Liver (tissue), 9 donors: ENCODE results near the gene RAB35. TPM values are rescaled to one million over a fixed set of nuclear protein-coding genes. Genes with fewer than 3 reads are reported as not detected.
A peak's percentile ranks its signal among the peaks of the same experiment; 100 is the strongest.

Source experiments
- DNase-seq: peaks from one replicate; pipeline ENCODE4 v3.0.0-alpha.2; 2017; ENCODE audit warnings: low spot score
- H3K27ac ChIP-seq, 2 donors: one replicate each; pipeline ENCODE4 v1.7.0; 2013; ENCODE audit warnings: inconsistent platforms in 2 of 2, low read length in 2 of 2, control low read depth in 1 of 2, low read depth in 1 of 2, mild to moderate bottlenecking in 1 of 2
- H3K27me3 ChIP-seq, 4 donors: one replicate each; pipeline versions ENCODE4 v1.6.1 to v1.7.0; 2013; ENCODE audit warnings: low read length in 3 of 4, inconsistent platforms in 1 of 4, mild to moderate bottlenecking in 1 of 4, moderate library complexity in 1 of 4; ENCODE audit not compliant: control insufficient read depth in 4 of 4, insufficient read depth in 4 of 4
- H3K36me3 ChIP-seq, 4 donors: one replicate each; pipeline versions ENCODE4 v1.6.1 to v1.7.0; 2013; ENCODE audit warnings: low read length in 3 of 4, mild to moderate bottlenecking in 3 of 4, low read depth in 1 of 4, moderate library complexity in 1 of 4; ENCODE audit not compliant: control insufficient read depth in 4 of 4, insufficient read depth in 3 of 4
- H3K4me1 ChIP-seq, 4 donors: one replicate each; pipeline versions ENCODE4 v1.6.1 to v1.7.0; 2013; ENCODE audit warnings: low read length in 3 of 4, mild to moderate bottlenecking in 3 of 4, moderate library complexity in 1 of 4; ENCODE audit not compliant: control insufficient read depth in 4 of 4, insufficient read depth in 4 of 4
- H3K4me3 ChIP-seq, 3 donors: one replicate each; pipeline versions ENCODE4 v1.6.1 to v1.7.0; 2013; ENCODE audit warnings: low read length in 3 of 3, control low read depth in 1 of 3, low read depth in 1 of 3, mild to moderate bottlenecking in 1 of 3
- H3K9ac ChIP-seq, 2 donors: one replicate each; pipeline ENCODE4 v1.7.0; 2013; ENCODE audit warnings: low read length in 2 of 2, mild to moderate bottlenecking in 2 of 2, moderate library complexity in 2 of 2, control low read depth in 1 of 2, low read depth in 1 of 2
- H3K9me3 ChIP-seq, 4 donors: one replicate each; pipeline versions ENCODE4 v1.6.1 to v1.7.0; 2013; ENCODE audit warnings: low read length in 3 of 4; ENCODE audit not compliant: control insufficient read depth in 4 of 4
- EGR1 ChIP-seq, 2 donors: IDR thresholded peaks; 2 replicates each; pipeline ENCODE4 v1.6.1; 2016 to 2018; ENCODE audit warnings: antibody characterized with exemption in 2 of 2, low read depth in 2 of 2
- FOXA1 ChIP-seq: IDR thresholded peaks from 2 replicates; pipeline ENCODE4 v1.6.1; 2016; ENCODE audit warnings: antibody characterized with exemption
- FOXA2 ChIP-seq: IDR thresholded peaks from 2 replicates; pipeline ENCODE4 v1.6.1; 2016; ENCODE audit warnings: antibody characterized with exemption
- GABPA ChIP-seq, 2 donors: IDR thresholded peaks in 1 of 2; conservative IDR thresholded peaks in 1 of 2; 2 replicates each; pipeline ENCODE4 v1.6.1; 2016; ENCODE audit warnings: antibody characterized with exemption in 2 of 2, mild to moderate bottlenecking in 1 of 2, moderate library complexity in 1 of 2
- HNF4A ChIP-seq, 2 donors: conservative IDR thresholded peaks; 2 replicates each; pipeline ENCODE4 v1.6.1; 2016; ENCODE audit warnings: antibody characterized with exemption in 2 of 2, mild to moderate bottlenecking in 2 of 2
- NR2F2 ChIP-seq: IDR thresholded peaks from 2 replicates; pipeline ENCODE4 v1.6.1; 2016; ENCODE audit warnings: antibody characterized with exemption
- RAD21 ChIP-seq, 2 donors: IDR thresholded peaks; 2 replicates each; pipeline ENCODE4 v1.6.1; 2016; ENCODE audit warnings: antibody characterized with exemption in 2 of 2, mild to moderate bottlenecking in 2 of 2
- SP1 ChIP-seq: IDR thresholded peaks from 2 replicates; pipeline ENCODE4 v1.6.1; 2018; ENCODE audit warnings: antibody characterized with exemption, mild to moderate bottlenecking
- TAF1 ChIP-seq: conservative IDR thresholded peaks from 2 replicates; pipeline ENCODE4 v1.6.1; 2016; ENCODE audit warnings: antibody characterized with exemption, mild to moderate bottlenecking
- YY1 ChIP-seq: IDR thresholded peaks from 2 replicates; pipeline ENCODE4 v1.6.1; 2016; ENCODE audit warnings: antibody characterized with exemption, mild to moderate bottlenecking
- WGBS: extraction: QIAGEN DNeasy Blood & Tissue Kit; methylation state at CpG from one replicate; pipeline ENCODE4 v1.1.7; 2013; 5-methylcytosine and 5-hydroxymethylcytosine counted together
- polyA plus RNA-seq, 2 donors: library from polyadenylated mRNA; stranded (reverse) in 1 of 2; unstranded in 1 of 2; fragments of 200-250 nt in 1 of 2; fragments of >200 nt in 1 of 2; fragmentation: Nextera tagmentation in 1 of 2; extraction: Ambion mirVana in 1 of 2; gene quantifications; one replicate each; pipeline versions ENCODE4 v1.2.1 to v1.2.3, GENCODE V29; 2013 to 2015
- total RNA-seq, 2 donors: library from RNA; depleted of rRNA; stranded (reverse); fragments of >200 nt; gene quantifications; one replicate each; pipeline ENCODE4 v1.2.3, GENCODE V29; 2014
- TF ChIP-seq, protein P1 (sequence below): IDR thresholded peaks from 2 replicates; pipeline ENCODE4 v1.6.1; 2016; ENCODE audit warnings: antibody characterized with exemption
- TF ChIP-seq, protein P2 (sequence below): IDR thresholded peaks from 2 replicates; pipeline ENCODE4 v1.6.1; 2016; ENCODE audit warnings: antibody characterized with exemption
- TF ChIP-seq, protein P3 (sequence below): IDR thresholded peaks from 2 replicates; pipeline ENCODE4 v1.6.1; 2016; ENCODE audit warnings: antibody characterized with exemption
- TF ChIP-seq, protein P4 (sequence below): fragments of 150-350 bp; IDR thresholded peaks from 2 replicates; pipeline ENCODE4 v1.5.1; 2017; ENCODE audit warnings: improper control_type of control experiment, low read depth, low read length; ENCODE audit not compliant: missing input control
- TF ChIP-seq, protein P5 (sequence below): IDR thresholded peaks from 2 replicates; pipeline ENCODE4 v1.6.1; 2016; ENCODE audit warnings: antibody characterized with exemption, mild to moderate bottlenecking
- donor health status: healthy.
- donor health status: healthy.
- donor health status: healthy.
- donor health status: healthy.
- donor health status: healthy.

The RAB35 gene
- total and polyA plus RNA-seq, 4 donors = 7.4 to 14.4 (median 10.2) TPM

DNA sequence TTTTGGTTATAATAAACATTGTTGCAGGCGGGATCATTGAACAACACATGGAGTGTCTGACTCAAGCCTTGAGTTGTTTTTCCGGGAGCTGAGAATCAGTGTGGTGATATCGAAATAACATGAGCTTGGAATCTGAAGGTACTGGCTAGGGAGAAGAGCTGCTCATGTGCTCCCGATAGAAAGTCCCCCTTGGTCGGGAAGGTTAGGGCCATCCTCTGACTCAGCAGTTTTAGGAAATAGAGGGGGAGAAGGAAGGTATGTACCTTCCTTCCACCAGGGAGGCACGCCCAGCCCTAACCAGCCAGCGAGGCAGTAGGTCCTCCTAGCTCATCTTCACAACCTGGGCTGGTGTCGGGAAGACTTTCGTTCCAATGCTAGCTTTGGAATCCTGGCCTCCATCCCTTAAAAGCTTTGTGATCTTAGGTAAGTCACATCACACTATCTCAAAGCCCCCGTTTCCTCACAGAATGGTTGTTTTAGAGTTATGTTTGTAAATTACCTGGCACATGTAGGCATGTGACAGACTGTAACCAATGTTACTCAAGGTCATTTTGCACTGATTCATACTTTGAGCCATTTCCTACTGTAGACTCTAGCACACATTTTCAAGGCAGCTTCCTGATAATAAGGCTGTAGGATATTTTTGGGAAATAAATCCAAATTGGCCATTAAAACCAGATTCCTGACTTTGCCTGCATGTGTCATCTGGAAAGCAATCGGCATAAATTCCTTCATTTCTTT lies 1.9 kb upstream of the RAB35 start:
- WGBS = 77% methylated on average over 11 of the region's 11 CpGs
- no peak for DNase-seq
- H3K27ac ChIP-seq = peak overlapping the region in 1 of 2 donors; percentile 23
- peaks cover 13 to 30% (median 26%) of the 10 kb centered on the region in 4 donors for H3K4me1 ChIP-seq
- TF ChIP-seq, protein P1, sequence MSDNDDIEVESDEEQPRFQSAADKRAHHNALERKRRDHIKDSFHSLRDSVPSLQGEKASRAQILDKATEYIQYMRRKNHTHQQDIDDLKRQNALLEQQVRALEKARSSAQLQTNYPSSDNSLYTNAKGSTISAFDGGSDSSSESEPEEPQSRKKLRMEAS = no peak
- TF ChIP-seq TAF1 (no peak), HNF4A (conservative IDR thresholded peaks at IDR 0.05) (no peak), FOXA1 (no peak), GABPA (IDR thresholded peaks at IDR 0.05 in 1 of 2, conservative IDR thresholded peaks at IDR 0.05 in 1 of 2) (no peak), SP1 (no peak), NR2F2 (no peak), YY1 (no peak), RAD21 (IDR thresholded peaks at IDR 0.05) (no peak), EGR1 (IDR thresholded peaks at IDR 0.05; ENCODE audit: low read depth in 2 of 2) (no peak), FOXA2 (no peak)
- TF ChIP-seq, protein P2, sequence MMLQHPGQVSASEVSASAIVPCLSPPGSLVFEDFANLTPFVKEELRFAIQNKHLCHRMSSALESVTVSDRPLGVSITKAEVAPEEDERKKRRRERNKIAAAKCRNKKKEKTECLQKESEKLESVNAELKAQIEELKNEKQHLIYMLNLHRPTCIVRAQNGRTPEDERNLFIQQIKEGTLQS = no peak
- TF ChIP-seq, protein P3, sequence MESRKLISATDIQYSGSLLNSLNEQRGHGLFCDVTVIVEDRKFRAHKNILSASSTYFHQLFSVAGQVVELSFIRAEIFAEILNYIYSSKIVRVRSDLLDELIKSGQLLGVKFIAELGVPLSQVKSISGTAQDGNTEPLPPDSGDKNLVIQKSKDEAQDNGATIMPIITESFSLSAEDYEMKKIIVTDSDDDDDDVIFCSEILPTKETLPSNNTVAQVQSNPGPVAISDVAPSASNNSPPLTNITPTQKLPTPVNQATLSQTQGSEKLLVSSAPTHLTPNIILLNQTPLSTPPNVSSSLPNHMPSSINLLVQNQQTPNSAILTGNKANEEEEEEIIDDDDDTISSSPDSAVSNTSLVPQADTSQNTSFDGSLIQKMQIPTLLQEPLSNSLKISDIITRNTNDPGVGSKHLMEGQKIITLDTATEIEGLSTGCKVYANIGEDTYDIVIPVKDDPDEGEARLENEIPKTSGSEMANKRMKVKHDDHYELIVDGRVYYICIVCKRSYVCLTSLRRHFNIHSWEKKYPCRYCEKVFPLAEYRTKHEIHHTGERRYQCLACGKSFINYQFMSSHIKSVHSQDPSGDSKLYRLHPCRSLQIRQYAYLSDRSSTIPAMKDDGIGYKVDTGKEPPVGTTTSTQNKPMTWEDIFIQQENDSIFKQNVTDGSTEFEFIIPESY = no peak
- TF ChIP-seq, protein P4, sequence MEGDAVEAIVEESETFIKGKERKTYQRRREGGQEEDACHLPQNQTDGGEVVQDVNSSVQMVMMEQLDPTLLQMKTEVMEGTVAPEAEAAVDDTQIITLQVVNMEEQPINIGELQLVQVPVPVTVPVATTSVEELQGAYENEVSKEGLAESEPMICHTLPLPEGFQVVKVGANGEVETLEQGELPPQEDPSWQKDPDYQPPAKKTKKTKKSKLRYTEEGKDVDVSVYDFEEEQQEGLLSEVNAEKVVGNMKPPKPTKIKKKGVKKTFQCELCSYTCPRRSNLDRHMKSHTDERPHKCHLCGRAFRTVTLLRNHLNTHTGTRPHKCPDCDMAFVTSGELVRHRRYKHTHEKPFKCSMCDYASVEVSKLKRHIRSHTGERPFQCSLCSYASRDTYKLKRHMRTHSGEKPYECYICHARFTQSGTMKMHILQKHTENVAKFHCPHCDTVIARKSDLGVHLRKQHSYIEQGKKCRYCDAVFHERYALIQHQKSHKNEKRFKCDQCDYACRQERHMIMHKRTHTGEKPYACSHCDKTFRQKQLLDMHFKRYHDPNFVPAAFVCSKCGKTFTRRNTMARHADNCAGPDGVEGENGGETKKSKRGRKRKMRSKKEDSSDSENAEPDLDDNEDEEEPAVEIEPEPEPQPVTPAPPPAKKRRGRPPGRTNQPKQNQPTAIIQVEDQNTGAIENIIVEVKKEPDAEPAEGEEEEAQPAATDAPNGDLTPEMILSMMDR = no peak
- TF ChIP-seq, protein P5, sequence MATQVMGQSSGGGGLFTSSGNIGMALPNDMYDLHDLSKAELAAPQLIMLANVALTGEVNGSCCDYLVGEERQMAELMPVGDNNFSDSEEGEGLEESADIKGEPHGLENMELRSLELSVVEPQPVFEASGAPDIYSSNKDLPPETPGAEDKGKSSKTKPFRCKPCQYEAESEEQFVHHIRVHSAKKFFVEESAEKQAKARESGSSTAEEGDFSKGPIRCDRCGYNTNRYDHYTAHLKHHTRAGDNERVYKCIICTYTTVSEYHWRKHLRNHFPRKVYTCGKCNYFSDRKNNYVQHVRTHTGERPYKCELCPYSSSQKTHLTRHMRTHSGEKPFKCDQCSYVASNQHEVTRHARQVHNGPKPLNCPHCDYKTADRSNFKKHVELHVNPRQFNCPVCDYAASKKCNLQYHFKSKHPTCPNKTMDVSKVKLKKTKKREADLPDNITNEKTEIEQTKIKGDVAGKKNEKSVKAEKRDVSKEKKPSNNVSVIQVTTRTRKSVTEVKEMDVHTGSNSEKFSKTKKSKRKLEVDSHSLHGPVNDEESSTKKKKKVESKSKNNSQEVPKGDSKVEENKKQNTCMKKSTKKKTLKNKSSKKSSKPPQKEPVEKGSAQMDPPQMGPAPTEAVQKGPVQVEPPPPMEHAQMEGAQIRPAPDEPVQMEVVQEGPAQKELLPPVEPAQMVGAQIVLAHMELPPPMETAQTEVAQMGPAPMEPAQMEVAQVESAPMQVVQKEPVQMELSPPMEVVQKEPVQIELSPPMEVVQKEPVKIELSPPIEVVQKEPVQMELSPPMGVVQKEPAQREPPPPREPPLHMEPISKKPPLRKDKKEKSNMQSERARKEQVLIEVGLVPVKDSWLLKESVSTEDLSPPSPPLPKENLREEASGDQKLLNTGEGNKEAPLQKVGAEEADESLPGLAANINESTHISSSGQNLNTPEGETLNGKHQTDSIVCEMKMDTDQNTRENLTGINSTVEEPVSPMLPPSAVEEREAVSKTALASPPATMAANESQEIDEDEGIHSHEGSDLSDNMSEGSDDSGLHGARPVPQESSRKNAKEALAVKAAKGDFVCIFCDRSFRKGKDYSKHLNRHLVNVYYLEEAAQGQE = no peak
- no peaks in the 10 kb centered on the region for H3K27me3 ChIP-seq
- no peaks in the 10 kb centered on the region for H3K9me3 ChIP-seq
- H3K4me3 ChIP-seq = peak overlapping the region in 1 of 3 donors; percentile 97
- H3K36me3 ChIP-seq = no peaks in the 10 kb centered on the region
- H3K9ac ChIP-seq = peak overlapping the region in 1 of 2 donors; percentile 12
